Endothelial cell of umbilical vein (primary cell): Measurements from ENCODE around the gene STK32C. TPM values are rescaled to one million over a fixed set of nuclear protein-coding genes. Genes with fewer than 3 reads are reported as not detected.

Experiments used
- BruUV-seq: library from RNA; stranded (reverse); fragments of 400-500 nt; replicated peaks from 2 replicates; lab custom pipeline; 2021; lab: Mats Ljungman, UMichigan
- CTCF ChIA-PET: fragments of 300-600, 350-600 bp; sonication (Branson Sonifier 250); formaldehyde crosslinking; loops from one replicate; lab custom pipeline; 2021; ENCODE audit warnings: antibody characterized with exemption, inconsistent platforms; lab: Charles Lee
- POLR2A ChIA-PET: fragments of 300-600, 350-600 bp; sonication (Branson Sonifier 250); formaldehyde crosslinking; loops from one replicate; lab custom pipeline; 2021; ENCODE audit warnings: antibody characterized with exemption, inconsistent platforms; lab: Charles Lee
- DNase-seq: peaks from one replicate; pipeline ENCODE4 v3.0.0-alpha.2; 2011; ENCODE audit warnings: low read depth, low spot score
- FAIRE-seq: peaks from 2 replicates; lab custom pipeline; 2011; peaks lifted over from hg19 to GRCh38; lab: Jason Lieb, UNC
- H2AFZ ChIP-seq: 2 replicates; pipeline ENCODE4 v1.6.0; 2012; ENCODE audit warnings: low read depth, low read length, control low read depth, inconsistent platforms
- H3K27ac ChIP-seq: 2 replicates; pipeline ENCODE4 v1.5.1; 2011; ENCODE audit warnings: low read depth, mild to moderate bottlenecking, control low read depth, low read length, moderate library complexity; ENCODE audit not compliant: insufficient read depth
- H3K27me3 ChIP-seq, 2 experiments: 2 replicates each; pipeline versions ENCODE4 v1.6.0 to v1.6.1; 2011; ENCODE audit warnings: low read length in 2 of 2, mixed read lengths in 1 of 2; ENCODE audit not compliant: control insufficient read depth in 2 of 2, insufficient read depth in 2 of 2
- H3K36me3 ChIP-seq, 2 experiments: 2 replicates in 1 of 2; 3 replicates in 1 of 2; pipeline ENCODE4 v1.5.1; 2011; ENCODE audit warnings: low read length in 2 of 2, mild to moderate bottlenecking in 1 of 2, moderate library complexity in 1 of 2; ENCODE audit not compliant: control insufficient read depth in 2 of 2, insufficient read depth in 2 of 2; ENCODE audit errors: extremely low read depth in 1 of 2
- H3K4me1 ChIP-seq: 3 replicates; pipeline ENCODE4 v1.5.1; 2011; ENCODE audit warnings: mild to moderate bottlenecking, low read length; ENCODE audit not compliant: control insufficient read depth, insufficient read depth; ENCODE audit errors: extremely low read depth
- H3K4me2 ChIP-seq: 2 replicates; pipeline ENCODE4 v1.6.1; 2011; ENCODE audit warnings: low read length, control low read depth, mixed read lengths; ENCODE audit not compliant: insufficient read depth
- H3K4me3 ChIP-seq, 3 experiments: fragments of 200-600 bp in 1 of 3; sonication (generic), shearing (Covaris generic) in 1 of 3; replicated peaks in 1 of 3; 2 replicates each; pipeline ENCODE4 v1.5.1; 2011 to 2016; ENCODE audit warnings: control low read depth in 3 of 3, low read length in 3 of 3, mild to moderate bottlenecking in 2 of 3, inconsistent platforms in 1 of 3, low read depth in 1 of 3, moderate library complexity in 1 of 3; ENCODE audit not compliant: insufficient read depth in 1 of 3
- H3K79me2 ChIP-seq: 2 replicates; pipeline ENCODE4 v1.6.0; 2012; ENCODE audit warnings: low read length, inconsistent platforms; ENCODE audit not compliant: control insufficient read depth, insufficient read depth
- H3K9ac ChIP-seq: replicated peaks from 2 replicates; pipeline ENCODE3; 2011; ENCODE audit warnings: low read length, control low read depth; ENCODE audit not compliant: insufficient read depth; ENCODE audit errors: extremely low read depth
- H3K9me1 ChIP-seq: replicated peaks from 3 replicates; pipeline ENCODE4 v1.6.0; 2011; ENCODE audit warnings: mild to moderate bottlenecking, low read length; ENCODE audit not compliant: control insufficient read depth, insufficient read depth; ENCODE audit errors: extremely low read depth
- H3K9me3 ChIP-seq: replicated peaks from 2 replicates; pipeline ENCODE4 v1.5.1; 2012; ENCODE audit warnings: low read length, inconsistent platforms; ENCODE audit not compliant: control insufficient read depth, insufficient read depth
- H4K20me1 ChIP-seq: replicated peaks from 2 replicates; pipeline ENCODE3; 2011; ENCODE audit warnings: mild to moderate bottlenecking, low read length; ENCODE audit not compliant: control insufficient read depth, insufficient read depth; ENCODE audit errors: extremely low read depth
- CTCF ChIP-seq, 2 donors: IDR thresholded peaks; 1 replicate in 1 of 2; 2 replicates in 1 of 2; pipeline ENCODE4 v1.5.1; 2011; ENCODE audit warnings: low read length in 2 of 2, mild to moderate bottlenecking in 2 of 2, moderate library complexity in 2 of 2, control low read depth in 1 of 2, inconsistent platforms in 1 of 2, low read depth in 1 of 2; ENCODE audit not compliant: insufficient read depth in 1 of 2; ENCODE audit errors: extremely low read depth in 1 of 2
- EZH2 ChIP-seq: IDR thresholded peaks from 2 replicates; pipeline ENCODE4 v1.6.1; 2012; ENCODE audit warnings: borderline replicate concordance, low read depth, mild to moderate bottlenecking, moderate library complexity, low read length, inconsistent platforms; ENCODE audit not compliant: severe bottlenecking
- FOS ChIP-seq: IDR thresholded peaks from 2 replicates; pipeline ENCODE4 v1.6.1; 2011; ENCODE audit warnings: mild to moderate bottlenecking, low read length, moderate library complexity, borderline replicate concordance; ENCODE audit not compliant: insufficient read depth
- GATA2 ChIP-seq: IDR thresholded peaks from 2 replicates; pipeline ENCODE4 v1.7.0; 2011; ENCODE audit warnings: low read depth, mild to moderate bottlenecking, moderate library complexity, mixed read lengths, low read length; ENCODE audit not compliant: insufficient read length, insufficient read depth
- JUN ChIP-seq: IDR thresholded peaks from 2 replicates; pipeline ENCODE4 v1.6.1; 2011; ENCODE audit warnings: borderline replicate concordance, low read depth; ENCODE audit not compliant: insufficient read length, insufficient read depth
- MAX ChIP-seq: IDR thresholded peaks from 2 replicates; pipeline ENCODE4 v1.6.1; 2011; ENCODE audit not compliant: insufficient read depth, insufficient read length
- MYC ChIP-seq: IDR thresholded peaks from one replicate; pipeline ENCODE4 v1.6.1; 2011; ENCODE audit warnings: mild to moderate bottlenecking, low read depth, low read length
- POLR2A ChIP-seq: IDR thresholded peaks from 2 replicates; pipeline ENCODE4 v1.6.1; 2012; ENCODE audit warnings: low read depth, mild to moderate bottlenecking, control low read depth, low read length
- POLR2AphosphoS5 ChIP-seq: IDR thresholded peaks from 2 replicates; pipeline ENCODE4 v1.6.1; 2012; ENCODE audit warnings: low read depth, mild to moderate bottlenecking, control low read depth, low read length, moderate library complexity; ENCODE audit not compliant: insufficient read depth
- dilution Hi-C: fragments of 300-500 bp; cut with MboI; formaldehyde crosslinking; loops from one replicate; pipeline ENCODE4 v1.15.0; 2019; ENCODE audit warnings: low sequenced_read_pairs; ENCODE audit not compliant: extremely low pct_ligation_motif_present
- intact Hi-C: fragments of 100-400 bp; cut with micrococcal nuclease; formaldehyde crosslinking; loops from one replicate; pipeline ENCODE4 v1.10.0; 2022
- polyA plus RNA-seq, 4 experiments: library from polyadenylated mRNA; depleted of rRNA in 3 of 4; stranded (reverse) in 3 of 4; unstranded in 1 of 4; fragments of >200 nt; gene quantifications; 2 replicates each; pipeline versions ENCODE4 v1.2.1 to v1.2.3, GENCODE V29; 2011 to 2012; ENCODE audit warnings: missing spikeins in 1 of 4
- total RNA-seq: library from RNA; stranded (reverse); gene quantifications from 2 replicates; pipeline ENCODE4 v1.2.3, GENCODE V29; 2021

Gene STK32C
- total and polyA plus RNA-seq, 2 donors (not counting 3 experiments of a cell fraction or from before 2014, with no cell fraction given) = 5.4 to 14.1 TPM

- ChIA-PET POLR2A (no interaction called here), CTCF (no interaction called here)
- no peak overlapping the region for H3K27ac ChIP-seq
- no peak overlapping the region for H2AFZ ChIP-seq
- DNase-seq = no peak
- H4K20me1 ChIP-seq = no peaks in the 10 kb centered on the region
- H3K9me1 ChIP-seq = no peaks in the 10 kb centered on the region
- dilution Hi-C loops (no loop called here), intact Hi-C loops (no loop called here)
- BruUV-seq = no TSS peak
- no peak for FAIRE-seq
- TF ChIP-seq JUN (no peak), GATA2 (no peak), MYC (no peak), FOS (no peak), CTCF (IDR thresholded peaks at IDR 0.05; ENCODE audit: extremely low read depth in 1 of 2, insufficient read depth in 1 of 2, low read depth in 1 of 2, low read length in 2 of 2) (no peak), EZH2 (no peak), MAX (no peak), POLR2A (no peak), POLR2AphosphoS5 (no peak)
- peaks cover 0 to 3% of the 10 kb centered on the region in 2 experiments for H3K27me3 ChIP-seq
- peaks cover 0 to 3% of the 10 kb centered on the region in 2 experiments for H3K36me3 ChIP-seq
- no peak overlapping the region for H3K4me2 ChIP-seq
- H3K4me1 ChIP-seq = no peaks in the 10 kb centered on the region
- H3K4me3 ChIP-seq = no peak overlapping the region
- no peak overlapping the region for H3K9ac ChIP-seq
- no peaks in the 10 kb centered on the region for H3K9me3 ChIP-seq
- H3K79me2 ChIP-seq = no peaks in the 10 kb centered on the region
Observed at GRCh38 chr10:132192076-132192975, 115.4 kb downstream of the STK32C start.
